ENCODE data around the gene RPS23.

The RPS23 gene

DNA sequence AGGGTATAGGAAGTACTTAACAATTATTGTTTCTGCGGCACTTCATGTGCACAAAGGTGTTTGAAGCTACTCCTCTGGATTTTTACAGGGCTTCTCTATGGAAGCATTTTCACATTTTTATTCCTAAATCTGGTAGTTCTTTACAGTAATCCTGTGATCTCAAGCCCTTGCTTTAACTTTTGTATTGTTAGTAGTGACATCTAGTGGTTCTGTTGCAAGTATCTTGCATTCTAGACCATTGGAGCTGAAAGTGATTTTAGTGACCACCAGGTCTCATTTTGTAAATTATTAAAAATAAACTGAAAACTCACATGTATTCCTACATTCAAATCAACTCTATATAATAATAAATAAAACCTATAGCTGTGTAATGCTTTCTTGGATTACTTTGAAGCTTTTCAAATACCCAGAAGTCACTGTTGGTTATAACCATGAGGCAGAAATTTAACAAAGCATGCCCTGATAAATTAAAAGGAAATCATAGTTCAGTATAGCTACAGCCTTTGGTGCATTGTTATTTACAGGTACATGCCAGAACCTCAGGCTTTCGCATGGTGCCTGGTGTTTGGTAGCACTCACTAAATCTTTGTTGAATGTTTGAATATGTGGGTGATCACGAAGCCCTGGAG lies 18.9 kb downstream of the RPS23 start:
- Histone ChIP-seq H3K27ac (no peak overlapping the region), H3K4me3 (no peak overlapping the region)
- TF ChIP-seq, protein P1, sequence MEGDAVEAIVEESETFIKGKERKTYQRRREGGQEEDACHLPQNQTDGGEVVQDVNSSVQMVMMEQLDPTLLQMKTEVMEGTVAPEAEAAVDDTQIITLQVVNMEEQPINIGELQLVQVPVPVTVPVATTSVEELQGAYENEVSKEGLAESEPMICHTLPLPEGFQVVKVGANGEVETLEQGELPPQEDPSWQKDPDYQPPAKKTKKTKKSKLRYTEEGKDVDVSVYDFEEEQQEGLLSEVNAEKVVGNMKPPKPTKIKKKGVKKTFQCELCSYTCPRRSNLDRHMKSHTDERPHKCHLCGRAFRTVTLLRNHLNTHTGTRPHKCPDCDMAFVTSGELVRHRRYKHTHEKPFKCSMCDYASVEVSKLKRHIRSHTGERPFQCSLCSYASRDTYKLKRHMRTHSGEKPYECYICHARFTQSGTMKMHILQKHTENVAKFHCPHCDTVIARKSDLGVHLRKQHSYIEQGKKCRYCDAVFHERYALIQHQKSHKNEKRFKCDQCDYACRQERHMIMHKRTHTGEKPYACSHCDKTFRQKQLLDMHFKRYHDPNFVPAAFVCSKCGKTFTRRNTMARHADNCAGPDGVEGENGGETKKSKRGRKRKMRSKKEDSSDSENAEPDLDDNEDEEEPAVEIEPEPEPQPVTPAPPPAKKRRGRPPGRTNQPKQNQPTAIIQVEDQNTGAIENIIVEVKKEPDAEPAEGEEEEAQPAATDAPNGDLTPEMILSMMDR (IDR thresholded peaks at IDR 0.05) = no peak
- no peak for DNase-seq (ENCODE audit: low spot score)

DNA sequence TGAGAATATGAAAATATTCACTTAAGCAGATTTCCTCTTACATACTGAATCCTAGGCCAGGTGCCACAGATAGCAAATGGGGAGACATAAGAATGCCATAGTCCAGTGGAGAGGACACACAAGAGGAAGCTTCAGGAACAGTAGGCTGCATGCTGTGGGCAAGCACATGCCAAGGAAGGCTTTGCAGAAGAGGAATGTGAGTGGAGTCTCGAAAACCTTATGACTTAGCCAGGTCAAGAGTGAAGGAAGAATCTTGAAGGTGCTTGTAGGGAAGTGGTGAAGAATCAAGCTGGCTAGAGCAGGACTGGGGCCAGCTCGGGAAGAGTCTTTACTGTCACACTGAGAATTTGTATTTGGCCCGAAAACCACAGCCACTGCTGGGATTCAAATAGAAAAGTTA lies 20.4 kb downstream of the RPS23 start:
- no peak overlapping the region for H3K4me3 ChIP-seq
- no peak overlapping the region for H3K27ac ChIP-seq
- TF ChIP-seq, protein P1 (IDR thresholded peaks at IDR 0.05) = no peak
- DNase-seq (ENCODE audit: low spot score) = no peak

DNA sequence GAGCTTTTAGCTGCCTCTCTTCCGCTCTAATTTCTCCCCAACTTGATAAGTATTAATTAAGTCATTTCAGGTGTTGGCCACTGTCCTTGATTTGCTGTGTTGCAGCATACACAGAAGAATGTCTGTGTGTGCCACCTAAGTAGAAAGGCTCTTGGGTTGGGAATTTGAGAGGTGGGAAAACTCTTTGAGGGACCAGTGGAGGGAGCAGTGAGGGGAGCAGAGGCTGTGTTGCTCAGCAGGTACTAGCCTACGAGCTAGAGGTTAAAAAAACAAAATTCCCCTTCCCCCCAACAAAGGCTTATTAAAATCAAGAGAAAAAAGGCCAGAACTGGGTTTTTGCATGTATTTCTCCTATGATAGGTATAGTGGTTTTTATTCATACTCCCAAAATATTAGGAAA lies 20.9 kb downstream of the RPS23 start:
- H3K27ac ChIP-seq = no peak overlapping the region
- TF ChIP-seq, protein P1 (IDR thresholded peaks at IDR 0.05) = no peak
- DNase-seq (ENCODE audit: low spot score) = no peak
- H3K4me3 ChIP-seq = no peak overlapping the region

DNA sequence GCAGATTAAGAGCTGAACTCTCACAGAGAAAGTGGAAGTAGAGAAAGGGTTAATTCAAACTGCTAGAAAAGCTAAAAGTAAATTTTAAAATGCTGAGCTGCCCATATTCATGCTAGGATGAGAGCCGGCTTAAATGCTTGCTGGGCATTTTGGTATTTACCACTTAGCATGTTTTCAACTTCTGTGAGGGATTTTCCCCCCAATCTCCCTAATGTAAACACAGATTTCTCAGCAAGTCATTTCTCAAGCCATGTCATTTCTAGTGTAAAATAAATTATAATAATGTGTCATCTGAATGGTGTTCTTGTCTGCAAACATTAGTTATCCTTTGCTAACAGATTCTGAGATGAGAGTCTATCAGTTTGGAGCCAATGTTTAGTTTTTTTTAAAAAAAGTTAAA lies 22.3 kb downstream of the RPS23 start:
- TF ChIP-seq, protein P1 (IDR thresholded peaks at IDR 0.05) = no peak
- Histone ChIP-seq H3K4me3 (no peak overlapping the region), H3K27ac (no peak overlapping the region)
- no peak for DNase-seq (ENCODE audit: low spot score)

DNA sequence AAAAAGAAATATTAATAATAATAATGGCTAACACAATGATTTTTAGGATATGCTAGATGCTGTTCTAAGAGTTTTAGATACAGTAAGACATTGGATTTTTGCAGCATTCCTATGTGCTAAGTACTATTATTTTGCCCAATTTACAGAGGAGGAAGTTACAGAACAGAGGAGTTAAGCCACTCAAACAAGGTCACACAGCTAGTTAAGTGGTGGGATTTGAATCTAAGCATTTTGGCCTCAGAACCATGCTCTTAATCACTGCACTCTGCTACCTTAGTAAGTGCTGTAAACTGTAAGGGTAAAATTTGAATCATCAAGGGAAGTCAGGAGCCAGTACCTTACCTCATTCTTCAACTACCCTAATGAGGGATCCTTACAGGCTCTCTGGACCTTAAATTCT lies 25.4 kb downstream of the RPS23 start:
- TF ChIP-seq, protein P1 (IDR thresholded peaks at IDR 0.05) = no peak
- DNase-seq (ENCODE audit: low spot score) = no peak
- H3K4me3 ChIP-seq = no peak overlapping the region
- no peak overlapping the region for H3K27ac ChIP-seq

DNA sequence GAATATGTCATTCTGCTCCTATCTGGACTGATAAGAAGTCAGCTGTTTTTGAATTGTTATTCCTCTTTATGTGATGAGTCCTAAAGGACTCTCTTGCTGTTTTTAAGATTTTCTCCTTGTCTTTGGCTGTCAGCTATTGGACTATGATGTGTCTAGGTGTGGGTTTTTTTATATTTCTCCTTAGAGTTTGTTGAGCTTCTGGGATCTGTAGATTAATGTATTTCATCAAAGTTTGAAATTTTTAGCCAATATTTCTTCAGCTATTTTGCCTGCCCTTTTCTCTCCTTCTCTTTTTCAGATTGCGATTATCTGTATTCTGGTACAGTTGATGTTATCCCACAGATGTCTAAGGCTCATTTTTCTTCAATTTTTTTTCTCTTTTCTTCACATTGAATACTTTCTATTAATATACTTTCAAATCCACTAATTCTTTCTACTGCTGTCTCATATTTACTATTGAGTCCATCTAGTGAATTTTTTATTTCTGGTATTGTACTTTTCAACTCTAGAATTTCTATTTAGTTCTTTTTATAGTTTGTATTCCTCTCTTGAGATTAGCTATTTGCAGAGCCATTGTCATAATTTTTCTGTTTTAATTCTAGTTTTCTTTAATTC lies 31.1 kb downstream of the RPS23 start:
- no peak overlapping the region for H3K27ac ChIP-seq
- TF ChIP-seq, protein P1 (IDR thresholded peaks at IDR 0.05) = no peak
- H3K4me3 ChIP-seq = no peak overlapping the region
- DNase-seq (ENCODE audit: low spot score) = no peak

Data from coronary artery (tissue), 2 donors.